ENCODE data around the gene PAM16.
A peak's percentile ranks its signal among the peaks of the same experiment; 100 is the strongest.

Gene PAM16

GRCh38 chr16:4320571-4321137 is 30.5 kb downstream of the PAM16 start:
- H3K36me3 ChIP-seq (ENCODE audit: control insufficient read depth, insufficient read depth, low read length), result no peaks in the 10 kb centered on the region
- H3K27ac ChIP-seq (ENCODE audit: low read depth, low read length), result no peak overlapping the region
- peaks cover 2% of the 10 kb centered on the region for H3K27me3 ChIP-seq (ENCODE audit: control insufficient read depth, insufficient read depth, low read length)
- no peak overlapping the region for H3K9ac ChIP-seq (ENCODE audit: low read length)
- no peak overlapping the region for H3K4me3 ChIP-seq (ENCODE audit: low read length)
- H3K4me1 ChIP-seq (ENCODE audit: control insufficient read depth, insufficient read depth, low read length), result peaks cover 40% of the 10 kb centered on the region

GRCh38 chr16:4319454-4320421 is 31.4 kb downstream of the PAM16 start:
- Histone ChIP-seq H3K36me3 (ENCODE audit: control insufficient read depth, insufficient read depth, low read length) (no peaks in the 10 kb centered on the region), H3K4me3 (ENCODE audit: low read length) (no peak overlapping the region), H3K27ac (ENCODE audit: low read depth, low read length) (peak overlapping the region; percentile 32), H3K9ac (ENCODE audit: low read length) (no peak overlapping the region), H3K4me1 (ENCODE audit: control insufficient read depth, insufficient read depth, low read length) (peaks cover 41% of the 10 kb centered on the region), H3K27me3 (ENCODE audit: control insufficient read depth, insufficient read depth, low read length) (peaks cover 6% of the 10 kb centered on the region)

GRCh38 chr16:4318967-4319366 is 32.2 kb downstream of the PAM16 start:
- Histone ChIP-seq H3K9ac (ENCODE audit: low read length) (no peak overlapping the region), H3K27ac (ENCODE audit: low read depth, low read length) (peak overlapping the region; percentile 74), H3K36me3 (ENCODE audit: control insufficient read depth, insufficient read depth, low read length) (no peaks in the 10 kb centered on the region), H3K4me1 (ENCODE audit: control insufficient read depth, insufficient read depth, low read length) (peaks cover 36% of the 10 kb centered on the region), H3K27me3 (ENCODE audit: control insufficient read depth, insufficient read depth, low read length) (peaks cover 12% of the 10 kb centered on the region), H3K4me3 (ENCODE audit: low read length) (no peak overlapping the region)

- H3K27me3 ChIP-seq (ENCODE audit: control insufficient read depth, insufficient read depth, low read length), result peaks cover 12% of the 10 kb centered on the region
- H3K36me3 ChIP-seq (ENCODE audit: control insufficient read depth, insufficient read depth, low read length), result no peaks in the 10 kb centered on the region
- H3K9ac ChIP-seq (ENCODE audit: low read length), result no peak overlapping the region
- peak overlapping the region; percentile 74 for H3K27ac ChIP-seq (ENCODE audit: low read depth, low read length)
- H3K4me3 ChIP-seq (ENCODE audit: low read length), result no peak overlapping the region
- peaks cover 31% of the 10 kb centered on the region for H3K4me1 ChIP-seq (ENCODE audit: control insufficient read depth, insufficient read depth, low read length)
These were observed 32.6 kb downstream of the PAM16 start for GRCh38 chr16:4318451-4318910.

- Histone ChIP-seq H3K4me3 (ENCODE audit: low read length) (peak overlapping the region; percentile 59), H3K9ac (ENCODE audit: low read length) (no peak overlapping the region), H3K4me1 (ENCODE audit: control insufficient read depth, insufficient read depth, low read length) (peaks cover 30% of the 10 kb centered on the region)
These were observed 33.3 kb downstream of the PAM16 start for GRCh38 chr16:4317532-4318450.

GRCh38 chr16:4316864-4317531 is 34.1 kb downstream of the PAM16 start:
- no peaks in the 10 kb centered on the region for H3K36me3 ChIP-seq (ENCODE audit: control insufficient read depth, insufficient read depth, low read length)
- peak overlapping the region; percentile 74 for H3K27ac ChIP-seq (ENCODE audit: low read depth, low read length)
- H3K4me1 ChIP-seq (ENCODE audit: control insufficient read depth, insufficient read depth, low read length), result peaks cover 30% of the 10 kb centered on the region
- H3K9ac ChIP-seq (ENCODE audit: low read length), result peak overlapping the region; percentile 5
- peaks cover 12% of the 10 kb centered on the region for H3K27me3 ChIP-seq (ENCODE audit: control insufficient read depth, insufficient read depth, low read length)
- peak overlapping the region; percentile 59 for H3K4me3 ChIP-seq (ENCODE audit: low read length)

More at GRCh38 chr16:4317532-4318450, 33.3 kb downstream of the PAM16 start:
- no peaks in the 10 kb centered on the region for H3K36me3 ChIP-seq (ENCODE audit: control insufficient read depth, insufficient read depth, low read length)
- H3K27me3 ChIP-seq (ENCODE audit: control insufficient read depth, insufficient read depth, low read length), result peaks cover 12% of the 10 kb centered on the region
- H3K27ac ChIP-seq (ENCODE audit: low read depth, low read length), result peak overlapping the region; percentile 74

GRCh38 chr16:4316108-4316863 is 34.8 kb downstream of the PAM16 start:
- no peaks in the 10 kb centered on the region for H3K36me3 ChIP-seq (ENCODE audit: control insufficient read depth, insufficient read depth, low read length)
- H3K9ac ChIP-seq (ENCODE audit: low read length), result peak overlapping the region; percentile 5
- peak overlapping the region; percentile 74 for H3K27ac ChIP-seq (ENCODE audit: low read depth, low read length)
- H3K27me3 ChIP-seq (ENCODE audit: control insufficient read depth, insufficient read depth, low read length), result peaks cover 12% of the 10 kb centered on the region
- peaks cover 30% of the 10 kb centered on the region for H3K4me1 ChIP-seq (ENCODE audit: control insufficient read depth, insufficient read depth, low read length)
- H3K4me3 ChIP-seq (ENCODE audit: low read length), result peak overlapping the region; percentile 59

- Histone ChIP-seq H3K9ac (ENCODE audit: low read length) (peak within 1 kb of the TSS; percentile 49), H3K4me1 (ENCODE audit: control insufficient read depth, insufficient read depth, low read length) (peaks cover 24% of the 10 kb centered on the region), H3K36me3 (ENCODE audit: control insufficient read depth, insufficient read depth, low read length) (no peaks in the 10 kb centered on the region), H3K4me3 (ENCODE audit: low read length) (peak within 1 kb of the TSS; percentile 69), H3K27ac (ENCODE audit: low read depth, low read length) (peak within 1 kb of the TSS; percentile 96), H3K27me3 (ENCODE audit: control insufficient read depth, insufficient read depth, low read length) (peaks cover 12% of the 10 kb centered on the region)
These were observed 35.7 kb downstream of the PAM16 start, which contains the start of gene GLIS2 for GRCh38 chr16:4315186-4316107. Gene GLIS2, plus strand, starts transcription at chr16:4316067. Its CDS starts 16,214 bp downstream, at chr16:4332281.

GRCh38 chr16:4314532-4315185 is 36.5 kb downstream of the PAM16 start:
- peaks cover 22% of the 10 kb centered on the region for H3K4me1 ChIP-seq (ENCODE audit: control insufficient read depth, insufficient read depth, low read length)
- peak overlapping the region; percentile 96 for H3K27ac ChIP-seq (ENCODE audit: low read depth, low read length)
- H3K9ac ChIP-seq (ENCODE audit: low read length), result peak overlapping the region; percentile 49
- H3K36me3 ChIP-seq (ENCODE audit: control insufficient read depth, insufficient read depth, low read length), result no peaks in the 10 kb centered on the region
- H3K4me3 ChIP-seq (ENCODE audit: low read length), result peak overlapping the region; percentile 69
- H3K27me3 ChIP-seq (ENCODE audit: control insufficient read depth, insufficient read depth, low read length), result peaks cover 11% of the 10 kb centered on the region

Measured in rectal smooth muscle tissue (tissue), 1 donor.